GM18507 (cell line): ENCODE data around the gene KLHL5.
"Not testable (repeated sequence)": the region's sequence is repeated elsewhere in the genome, so short reads cannot be mapped to it uniquely, and the experiment has no call there.

ENCODE experiments used
- DNase-seq: peaks from one replicate; pipeline ENCODE4 v3.0.0; 2011; ENCODE audit warnings: low read depth; ENCODE audit not compliant: insufficient read length; ENCODE audit errors: extremely low spot score
- FAIRE-seq: peaks from 2 replicates; lab custom pipeline; 2011; peaks lifted over from hg19 to GRCh38; lab: Jason Lieb, UNC

KLHL5 gene, protein sequence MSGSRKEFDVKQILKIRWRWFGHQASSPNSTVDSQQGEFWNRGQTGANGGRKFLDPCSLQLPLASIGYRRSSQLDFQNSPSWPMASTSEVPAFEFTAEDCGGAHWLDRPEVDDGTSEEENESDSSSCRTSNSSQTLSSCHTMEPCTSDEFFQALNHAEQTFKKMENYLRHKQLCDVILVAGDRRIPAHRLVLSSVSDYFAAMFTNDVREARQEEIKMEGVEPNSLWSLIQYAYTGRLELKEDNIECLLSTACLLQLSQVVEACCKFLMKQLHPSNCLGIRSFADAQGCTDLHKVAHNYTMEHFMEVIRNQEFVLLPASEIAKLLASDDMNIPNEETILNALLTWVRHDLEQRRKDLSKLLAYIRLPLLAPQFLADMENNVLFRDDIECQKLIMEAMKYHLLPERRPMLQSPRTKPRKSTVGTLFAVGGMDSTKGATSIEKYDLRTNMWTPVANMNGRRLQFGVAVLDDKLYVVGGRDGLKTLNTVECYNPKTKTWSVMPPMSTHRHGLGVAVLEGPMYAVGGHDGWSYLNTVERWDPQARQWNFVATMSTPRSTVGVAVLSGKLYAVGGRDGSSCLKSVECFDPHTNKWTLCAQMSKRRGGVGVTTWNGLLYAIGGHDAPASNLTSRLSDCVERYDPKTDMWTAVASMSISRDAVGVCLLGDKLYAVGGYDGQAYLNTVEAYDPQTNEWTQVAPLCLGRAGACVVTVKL

DNA sequence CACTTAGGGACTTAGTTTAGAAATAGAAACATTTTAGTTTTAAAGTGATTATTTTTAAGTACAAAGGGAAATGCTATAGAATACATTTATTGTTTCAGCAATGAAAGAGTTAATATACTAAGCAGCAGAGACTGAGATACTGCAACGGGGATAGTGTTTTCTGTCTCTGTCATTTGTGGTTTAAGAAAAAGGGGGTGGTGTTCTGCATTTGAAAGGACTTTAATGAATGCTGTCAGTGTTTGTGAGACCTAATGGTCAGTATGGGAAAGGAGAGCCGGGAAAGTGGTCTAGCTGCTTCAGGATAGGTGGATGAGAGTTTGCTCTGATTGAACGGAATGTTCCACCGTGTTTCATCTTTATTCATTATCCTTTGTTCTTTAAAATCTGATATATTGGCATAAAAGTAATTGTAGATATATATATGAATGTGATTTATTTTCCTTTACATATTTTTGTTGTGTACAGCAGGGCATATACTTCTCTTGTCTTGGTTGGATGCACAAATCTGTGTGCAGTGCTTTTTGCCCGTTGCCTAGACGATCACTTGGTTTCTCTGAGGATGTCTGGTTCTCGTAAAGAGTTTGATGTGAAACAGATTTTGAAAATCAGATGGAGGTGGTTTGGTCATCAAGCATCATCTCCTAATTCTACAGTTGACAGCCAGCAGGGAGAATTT, at the start of gene KLHL5:
KLHL5 (plus strand) TSS at position 139 of the 676 bp plus-strand sequence; CDS start at position 560, 421 bp downstream.
- FAIRE-seq = peak; percentile 63
- no peak for DNase-seq

DNA sequence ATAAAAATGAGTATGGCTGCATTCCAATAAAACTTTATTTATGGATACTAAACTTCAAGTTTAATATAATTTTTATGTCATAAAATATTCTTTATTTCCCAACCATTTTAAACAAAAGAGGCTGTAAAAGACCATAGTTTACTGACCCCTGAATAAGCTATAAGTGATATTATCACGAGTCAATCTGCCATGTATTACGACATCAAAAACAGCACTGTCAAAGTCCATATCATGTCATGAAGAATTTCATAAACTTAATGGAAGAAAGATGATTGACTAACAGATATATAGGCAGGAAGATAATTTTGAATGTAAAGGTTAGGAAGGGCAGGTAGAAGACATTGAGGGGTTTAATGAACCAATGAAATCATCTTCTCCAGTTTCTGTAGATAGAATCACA, 48.0 kb upstream of the KLHL5 start:
- DNase-seq = no peak
- FAIRE-seq = no peak

DNA sequence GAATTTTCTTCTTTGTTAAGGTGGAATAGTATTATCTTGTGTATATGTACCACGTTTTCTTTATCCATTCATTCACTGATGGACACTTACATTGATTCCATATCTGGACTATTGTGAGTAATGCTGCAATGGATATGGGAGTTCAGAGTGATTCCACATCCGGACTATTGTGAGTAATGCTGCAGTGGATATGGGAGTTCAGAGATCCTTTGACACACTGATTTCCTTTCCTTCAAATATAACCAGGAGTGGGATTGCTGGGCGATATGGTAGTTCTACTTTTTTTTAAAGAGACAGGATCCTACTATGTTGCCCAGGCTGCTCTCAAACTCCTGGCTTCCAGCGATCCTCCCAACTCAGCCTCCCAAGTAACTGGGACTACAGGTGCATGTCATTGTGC, 41.9 kb upstream of the KLHL5 start:
- FAIRE-seq = no peak
- no peak for DNase-seq

DNA sequence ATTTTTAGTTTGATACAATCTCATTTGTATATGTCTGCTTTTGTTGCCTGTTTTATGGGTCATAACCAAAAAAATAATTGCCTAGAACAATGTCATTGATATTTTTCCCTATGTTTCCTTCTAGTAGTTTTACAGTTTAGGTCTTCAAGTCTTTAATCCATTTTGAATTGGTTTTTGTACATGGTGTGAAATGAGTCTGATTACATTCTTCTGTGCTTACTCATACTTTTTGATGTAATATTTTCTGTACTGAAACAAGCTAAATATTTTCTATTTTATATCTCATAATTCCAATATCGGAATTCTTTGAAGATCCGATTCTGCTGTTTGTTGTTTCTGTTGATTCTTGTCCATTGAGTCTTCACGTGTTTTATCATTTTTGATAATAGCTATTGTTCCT, 40.4 kb upstream of the KLHL5 start:
- DNase-seq = no peak
- FAIRE-seq = no peak

DNA sequence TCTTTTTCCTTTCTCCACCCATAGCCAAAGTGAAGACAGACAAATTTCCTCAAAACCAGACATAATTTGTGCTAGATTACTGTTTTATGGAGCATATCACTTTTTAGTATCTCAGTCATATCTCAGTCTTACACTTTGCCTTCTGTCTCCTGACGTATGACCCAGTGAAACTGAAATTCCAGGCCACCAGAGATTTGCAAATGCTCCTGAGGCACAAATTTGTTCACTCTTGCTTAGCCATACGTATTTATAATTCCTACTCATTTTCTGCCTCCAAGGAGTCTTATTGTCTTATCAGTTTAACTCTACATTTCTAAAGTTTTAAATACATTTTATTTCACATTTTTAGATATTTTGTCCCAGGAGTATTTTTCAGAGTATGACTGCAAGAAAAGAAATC, 39.8 kb upstream of the KLHL5 start:
- DNase-seq = no peak
- no peak for FAIRE-seq

DNA sequence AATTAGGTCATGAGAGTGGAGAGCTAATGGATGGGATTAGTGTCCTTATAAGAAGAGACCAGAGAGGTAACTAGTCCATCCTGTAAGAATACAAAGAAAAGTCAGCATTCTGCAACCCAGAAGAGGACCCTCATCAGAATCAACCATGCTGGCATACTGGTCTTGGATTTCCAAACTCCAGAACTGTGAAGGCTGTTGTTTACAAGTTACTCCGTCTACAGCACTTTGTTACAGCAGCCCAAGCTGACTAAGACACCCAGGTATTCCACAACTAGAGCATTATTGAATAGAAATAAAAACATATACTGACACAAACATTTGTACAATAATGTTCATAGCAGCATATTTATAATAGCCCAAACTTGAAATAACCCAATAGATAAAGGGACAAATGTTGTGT, 39.0 kb upstream of the KLHL5 start:
- FAIRE-seq = no peak
- no peak for DNase-seq

DNA sequence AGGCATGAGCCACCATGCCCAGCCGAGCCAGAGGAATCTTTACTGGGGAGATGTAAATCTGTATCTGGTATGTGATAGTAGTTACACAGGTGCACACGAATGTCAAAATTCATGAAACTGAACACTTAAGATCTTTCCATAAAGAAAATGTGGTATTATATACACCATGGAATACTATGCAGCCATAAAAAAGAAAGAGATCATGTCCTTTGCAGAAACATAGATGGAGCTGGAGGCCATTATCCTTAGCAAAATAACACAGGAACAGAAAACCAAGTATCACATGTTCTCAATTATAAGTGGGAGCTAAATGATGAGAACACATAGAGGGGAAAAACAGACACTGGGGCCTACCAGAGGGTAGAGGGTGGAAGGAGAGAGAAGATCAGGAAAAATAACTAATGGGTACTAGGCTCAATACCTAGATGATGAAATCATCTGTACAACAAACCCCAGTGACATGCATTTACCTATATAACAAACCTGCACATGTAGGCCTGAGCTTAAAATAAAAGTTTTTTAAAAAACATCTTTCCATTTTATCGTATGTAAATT, 37.6 kb upstream of the KLHL5 start:
- FAIRE-seq (peak; percentile 69), DNase-seq (no peak)

DNA sequence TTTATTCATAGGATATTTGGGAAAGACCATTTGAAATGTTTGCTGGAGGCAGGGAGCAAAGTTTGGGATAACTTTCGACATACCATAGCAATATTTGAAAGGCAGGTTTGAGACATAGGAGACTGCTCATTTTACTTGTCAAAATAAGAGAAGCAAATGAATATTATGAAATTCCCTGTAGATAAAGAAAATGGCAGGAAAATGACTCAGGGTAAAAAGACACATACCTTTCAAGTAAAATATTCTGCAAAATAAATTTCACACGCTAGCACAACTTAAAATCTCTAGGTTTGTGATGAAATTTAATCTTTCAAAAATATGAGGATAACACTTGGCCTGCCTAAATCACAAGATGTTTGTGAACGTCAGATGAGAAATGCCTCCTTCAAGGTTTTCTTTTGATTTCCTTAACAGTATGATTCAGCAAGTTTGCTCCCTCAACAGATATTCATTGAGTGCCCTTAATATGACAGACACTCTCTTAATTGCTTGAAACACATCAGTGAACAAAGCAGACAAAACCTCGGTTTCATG, 36.4 kb upstream of the KLHL5 start:
- FAIRE-seq = no peak
- no peak for DNase-seq

DNA sequence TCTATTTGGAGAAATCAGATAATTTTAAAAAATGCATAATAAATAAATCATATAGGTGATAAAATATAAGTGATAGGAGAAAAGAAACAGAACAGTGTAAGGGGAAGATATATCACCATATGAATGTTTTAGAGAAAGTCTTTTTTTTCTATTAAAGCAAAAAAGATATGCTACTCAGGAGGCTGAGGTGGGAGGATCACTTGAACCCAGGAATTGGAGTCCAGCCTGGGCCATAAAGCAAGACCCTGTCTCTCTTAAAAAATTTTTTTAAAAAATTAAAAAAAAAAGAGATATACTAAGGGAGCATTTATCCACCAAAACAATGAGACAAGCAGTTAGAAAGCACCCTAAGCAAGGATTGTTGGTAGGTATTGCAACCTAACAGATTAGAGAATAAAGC, 35.9 kb upstream of the KLHL5 start:
- FAIRE-seq = no peak
- no peak for DNase-seq

DNA sequence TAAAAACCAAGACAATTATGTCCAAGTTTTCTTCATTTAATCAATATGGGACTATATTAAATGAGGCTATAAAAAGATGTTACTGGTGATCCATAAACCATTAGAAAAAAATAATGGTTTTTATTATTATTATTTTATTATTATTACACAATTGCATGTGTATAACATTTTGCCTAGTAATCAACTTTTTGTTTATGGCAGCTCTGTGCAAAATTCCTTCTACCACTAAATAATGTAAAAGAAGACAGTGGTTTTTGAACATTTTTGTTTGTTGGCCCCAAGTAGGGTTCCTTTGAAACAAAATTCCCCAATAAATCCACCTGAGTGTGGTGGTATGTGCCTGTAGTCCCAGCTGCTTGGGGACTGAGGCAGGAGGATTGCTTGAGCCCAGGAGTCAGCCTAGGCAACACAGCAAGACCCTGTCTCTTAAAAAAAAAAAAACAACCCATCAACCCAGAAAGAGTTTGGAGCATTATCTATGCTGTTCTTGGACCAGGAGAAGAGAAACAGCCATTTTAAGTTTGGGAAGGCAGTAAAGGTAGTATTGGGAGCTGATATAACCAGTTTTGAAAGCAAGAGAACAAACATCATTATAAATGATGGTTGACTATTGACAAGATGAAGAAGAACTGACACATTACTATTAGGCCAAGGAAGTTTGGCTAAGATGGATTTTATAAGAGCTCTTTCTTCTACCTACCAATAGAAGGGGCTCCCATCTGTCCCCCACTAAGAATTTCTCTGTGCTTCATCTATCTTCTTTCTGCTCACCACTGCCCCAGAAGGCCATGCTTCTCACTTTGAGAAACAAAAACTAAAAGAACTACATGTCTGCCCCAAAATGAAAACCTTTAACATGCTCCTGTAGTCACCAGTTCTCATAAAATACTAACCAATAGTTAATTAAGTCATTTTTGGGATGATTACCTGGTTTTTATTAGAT, 32.0 kb upstream of the KLHL5 start:
- FAIRE-seq = peak; percentile 87
- DNase-seq = no peak

DNA sequence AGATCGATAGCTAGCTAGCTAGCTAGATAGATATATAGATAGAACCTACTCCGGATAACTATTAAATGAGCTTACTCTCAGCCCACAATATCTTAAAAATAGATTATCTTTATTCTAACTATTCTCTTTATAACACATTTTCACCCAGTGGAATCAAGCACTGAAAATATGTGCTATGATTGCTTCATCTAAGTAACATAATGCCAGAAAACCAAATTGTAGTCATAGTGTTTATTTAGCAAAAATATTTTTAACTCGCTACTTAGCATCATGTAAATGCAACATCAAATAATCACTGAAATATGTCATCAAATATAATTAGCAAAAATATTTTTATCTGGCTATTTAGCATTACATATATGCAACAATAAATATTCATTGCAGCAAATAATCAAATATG, 31.3 kb upstream of the KLHL5 start:
- no peak for DNase-seq

DNA sequence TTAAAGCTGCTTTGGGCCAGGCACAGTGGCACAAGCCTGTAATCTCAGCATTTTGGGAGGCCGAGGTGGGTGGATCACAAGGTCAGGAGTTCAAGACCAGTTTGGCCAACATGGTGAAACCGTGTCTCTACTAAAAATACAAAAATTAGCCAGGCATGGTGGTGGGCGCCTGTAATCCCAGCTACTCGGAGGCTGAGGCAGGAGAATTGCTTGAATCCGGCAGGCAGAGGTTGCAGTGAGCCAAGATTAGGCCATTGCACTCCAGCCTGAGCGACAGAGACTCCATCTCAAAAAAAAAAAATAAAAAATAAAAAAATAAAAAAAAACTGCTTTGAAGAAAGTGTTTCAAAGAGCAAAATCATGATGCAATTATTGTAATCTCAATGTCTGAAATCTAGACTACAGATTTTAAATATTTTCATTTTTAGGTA, 30.4 kb upstream of the KLHL5 start:
- not testable (repeated sequence) for DNase-seq, FAIRE-seq

More for the DNA sequence above, 31.3 kb upstream of the KLHL5 start:
- FAIRE-seq = no peak

DNA sequence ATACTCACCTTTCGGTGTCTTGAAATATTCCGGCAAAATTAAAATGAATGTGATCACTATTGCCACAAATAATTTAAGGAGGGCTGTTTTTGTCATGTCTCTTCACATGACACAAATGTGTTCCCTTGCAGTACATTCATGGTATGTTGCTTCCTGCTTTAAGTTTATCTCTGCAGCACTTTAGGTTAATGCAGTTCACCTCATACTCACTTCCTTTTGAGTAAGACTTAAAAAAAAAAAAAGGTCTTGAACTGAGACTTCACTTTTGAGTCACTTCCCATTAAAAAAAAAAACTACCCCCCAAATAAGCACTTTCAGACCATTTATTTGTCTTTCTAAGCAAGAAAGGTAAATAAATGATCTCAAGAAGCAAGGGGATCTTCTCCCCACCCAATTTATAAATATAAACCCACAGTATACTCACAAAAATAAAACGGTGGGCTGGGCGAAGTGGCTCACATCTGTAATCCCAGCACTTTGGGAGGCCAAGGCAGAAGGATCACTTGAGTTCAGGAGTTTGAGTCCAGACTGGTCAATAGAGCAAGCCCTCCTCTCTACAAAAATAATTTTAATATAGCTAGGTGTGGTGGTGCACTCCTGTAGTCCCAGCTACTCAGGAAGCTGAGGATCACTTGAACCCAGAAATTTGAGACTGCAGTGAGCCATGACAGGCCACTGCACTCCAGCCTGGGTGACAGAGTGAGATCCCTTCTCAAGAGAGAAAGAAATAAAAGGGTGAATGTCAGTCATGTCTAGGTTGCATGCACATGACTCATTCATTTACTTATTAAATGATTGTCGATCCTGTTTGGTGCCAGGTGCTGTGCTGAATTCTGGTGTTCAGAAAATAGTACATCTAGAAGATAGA, 29.6 kb upstream of the KLHL5 start, which contains the start of gene TMEM156:
TMEM156 (minus strand) TSS at position 192 of the 868 bp plus-strand sequence; CDS start at position 96, 96 bp downstream.
- FAIRE-seq = peak; percentile 95
- no peak for DNase-seq

DNA sequence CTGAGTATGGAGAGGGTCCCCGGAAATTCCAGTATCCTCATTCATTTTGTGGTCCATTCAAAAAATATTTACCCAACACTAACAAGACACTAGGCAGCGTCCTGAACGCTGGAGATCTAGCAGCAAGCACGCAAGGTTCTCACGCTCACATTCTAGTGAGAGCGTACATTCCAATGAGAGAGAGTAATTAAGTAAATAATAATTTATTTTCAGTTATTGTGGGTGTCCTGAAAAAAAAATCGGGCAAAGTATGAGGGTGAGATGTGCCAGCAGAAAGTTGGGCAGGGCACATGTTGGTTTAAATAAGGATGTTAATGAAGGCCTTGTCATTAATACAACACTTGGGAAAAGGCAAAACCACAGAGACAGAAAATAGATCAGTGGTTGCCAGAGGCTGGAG, 25.9 kb upstream of the KLHL5 start:
- no peak for DNase-seq
- no peak for FAIRE-seq

DNA sequence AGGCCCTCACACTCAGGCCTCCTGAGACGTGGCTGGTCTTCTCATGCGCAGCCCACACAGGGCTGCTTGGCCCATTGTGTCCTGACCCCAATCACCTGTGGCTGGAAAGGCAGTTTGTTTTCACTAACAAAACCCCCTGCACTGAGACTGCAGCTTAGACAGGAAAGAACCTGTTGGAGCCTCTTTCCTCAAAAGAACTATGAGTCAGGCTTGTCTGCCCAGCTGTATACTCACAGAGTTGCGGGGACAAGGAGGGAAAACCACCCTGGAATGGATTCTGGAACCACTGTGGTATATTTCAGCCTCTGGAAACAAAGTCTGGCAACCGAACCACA, 24.6 kb upstream of the KLHL5 start:
- no peak for DNase-seq
- FAIRE-seq = no peak

DNA sequence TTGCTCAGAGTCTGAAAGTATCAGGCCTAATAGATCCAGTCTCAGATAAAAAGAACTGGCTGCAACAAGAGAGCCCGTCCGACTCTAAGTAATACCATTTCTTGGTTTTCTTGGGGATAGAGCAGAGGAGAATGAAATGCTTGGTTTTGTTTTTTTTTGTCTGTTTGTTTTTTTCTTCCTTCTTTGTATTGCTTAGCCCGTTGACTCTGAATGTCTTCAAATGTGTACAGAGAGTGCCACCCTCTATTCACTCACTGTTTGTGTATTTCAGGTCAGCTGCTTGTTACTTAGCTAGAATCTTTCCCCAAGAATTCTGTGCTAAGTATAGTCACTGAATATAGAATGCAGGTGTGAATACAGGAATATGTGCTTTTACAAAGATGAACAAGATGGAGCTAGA, 24.1 kb upstream of the KLHL5 start:
- FAIRE-seq = no peak

DNA sequence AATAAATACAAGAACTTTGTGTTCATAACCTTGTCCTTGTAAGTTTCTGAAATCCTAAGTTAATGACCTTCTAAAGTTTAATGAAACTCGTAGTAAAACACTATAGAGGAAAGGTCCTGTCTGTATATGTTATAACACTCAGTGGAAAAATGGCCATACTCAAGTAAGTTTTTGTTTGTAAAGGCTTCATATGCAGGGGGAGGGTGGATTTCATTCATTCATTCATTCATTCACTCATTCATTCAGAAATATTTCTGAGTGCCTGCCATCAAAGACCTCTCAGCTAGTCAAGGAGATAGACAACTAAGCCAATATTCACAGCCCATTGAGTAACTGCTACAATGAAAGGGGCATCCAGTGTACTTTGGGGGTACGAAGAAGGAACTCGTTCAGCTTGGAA, 22.9 kb upstream of the KLHL5 start:
- FAIRE-seq (no peak), DNase-seq (no peak)

More for the DNA sequence above, 24.1 kb upstream of the KLHL5 start:
- no peak for DNase-seq

DNA sequence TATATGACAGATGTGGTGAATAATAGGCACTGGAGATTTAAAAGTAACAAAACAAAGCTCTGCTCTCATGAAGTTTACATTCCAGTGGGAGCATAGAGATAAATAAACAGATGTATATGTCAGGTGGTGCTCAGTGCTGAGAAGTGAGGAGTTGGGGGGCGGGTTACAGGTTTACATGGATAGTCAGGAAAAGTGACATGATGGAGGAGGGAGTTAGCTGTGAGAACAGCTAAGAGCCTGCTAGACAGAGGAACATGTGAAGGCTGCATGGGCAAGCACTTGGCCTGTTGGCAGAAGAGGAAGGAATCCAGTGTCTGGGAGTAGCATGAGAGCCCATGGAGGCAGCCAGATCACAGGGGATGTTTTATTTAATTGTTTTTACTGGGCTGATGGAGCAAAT, 19.7 kb upstream of the KLHL5 start:
- no peak for FAIRE-seq
- DNase-seq = no peak
